SU-DHL-6 (cell line): Measurements from ENCODE around the gene IL4I1.

Experiments used
- H2AFZ ChIP-seq: fragments of 200-600 bp; sonication (generic); 2 replicates; pipeline ENCODE4 v1.6.1; 2014; ENCODE audit warnings: low read depth, mild to moderate bottlenecking, moderate library complexity, mixed read lengths, antibody characterized with exemption, low read length; ENCODE audit not compliant: severe bottlenecking
- H3F3A ChIP-seq: fragments of 200-600 bp; shearing (Covaris generic); 2 replicates; pipeline ENCODE4 v1.6.0; 2016; ENCODE audit warnings: antibody characterized with exemption, mild to moderate bottlenecking; ENCODE audit not compliant: insufficient read depth
- H3K27ac ChIP-seq: fragments of 200-600 bp; sonication (generic); 2 replicates; pipeline ENCODE4 v1.5.1; 2016; ENCODE audit warnings: low read depth, mild to moderate bottlenecking, low read length, moderate library complexity, mixed read lengths
- H3K27me3 ChIP-seq: fragments of 200-600 bp; sonication (generic), shearing (Covaris generic); 2 replicates; pipeline ENCODE4 v1.6.0; 2014; ENCODE audit warnings: mild to moderate bottlenecking, low read length
- H3K36me3 ChIP-seq: fragments of 200-600 bp; sonication (generic); 2 replicates; pipeline ENCODE4 v1.6.1; 2014; ENCODE audit warnings: mild to moderate bottlenecking, low read length, mixed read lengths
- H3K4me2 ChIP-seq: fragments of 300-600, 200-600 bp; shearing (Covaris generic), sonication (generic); 2 replicates; pipeline ENCODE4 v1.6.0; 2014; ENCODE audit warnings: low read length, low read depth, mild to moderate bottlenecking; ENCODE audit not compliant: poor library complexity, severe bottlenecking
- H3K4me3 ChIP-seq: fragments of 200-600 bp; sonication (generic); 2 replicates; pipeline ENCODE4 v1.5.1; 2014; ENCODE audit warnings: antibody characterized with exemption, low read length, mild to moderate bottlenecking, mixed read lengths; ENCODE audit not compliant: insufficient read depth, poor library complexity, severe bottlenecking
- H3K79me2 ChIP-seq: fragments of 200-600 bp; sonication (generic); 2 replicates; pipeline ENCODE4 v1.6.1; 2014; ENCODE audit warnings: mild to moderate bottlenecking, low read length, moderate library complexity; ENCODE audit not compliant: insufficient read depth
- H3K9ac ChIP-seq: fragments of 200-600 bp; sonication (generic); 2 replicates; pipeline ENCODE4 v1.7.0; 2014; ENCODE audit warnings: mild to moderate bottlenecking, low read length
- H3K9me2 ChIP-seq: fragments of 200-600 bp; sonication (generic); replicated peaks from 2 replicates; pipeline ENCODE4 v1.6.1; 2014; ENCODE audit warnings: low read length; ENCODE audit not compliant: insufficient read depth
- H3K9me3 ChIP-seq: fragments of 200-600 bp; sonication (generic); 2 replicates; pipeline ENCODE4 v1.6.1; 2014; ENCODE audit warnings: low read length, mixed read lengths; ENCODE audit not compliant: insufficient read depth
- H4K20me1 ChIP-seq: fragments of 200-600 bp; sonication (generic); 2 replicates; pipeline ENCODE4 v1.6.1; 2014; ENCODE audit warnings: low read depth, mild to moderate bottlenecking, antibody characterized with exemption, low read length, moderate library complexity, mixed read lengths
- EZH2phosphoT487 ChIP-seq: fragments of 200-600 bp; sonication (generic), shearing (Covaris generic); conservative IDR thresholded peaks from 2 replicates; pipeline ENCODE4 v1.6.1; 2018; ENCODE audit warnings: mild to moderate bottlenecking, antibody characterized with exemption, low read length, moderate library complexity, mixed read lengths
- TF ChIP-seq, protein P1 (sequence below): fragments of 200-600 bp; sonication (generic); IDR thresholded peaks from one replicate; pipeline ENCODE4 v1.5.1; 2017; ENCODE audit warnings: antibody characterized with exemption, mild to moderate bottlenecking, low read length, moderate library complexity; ENCODE audit not compliant: insufficient read depth, poor library complexity, severe bottlenecking

Gene IL4I1

DNA sequence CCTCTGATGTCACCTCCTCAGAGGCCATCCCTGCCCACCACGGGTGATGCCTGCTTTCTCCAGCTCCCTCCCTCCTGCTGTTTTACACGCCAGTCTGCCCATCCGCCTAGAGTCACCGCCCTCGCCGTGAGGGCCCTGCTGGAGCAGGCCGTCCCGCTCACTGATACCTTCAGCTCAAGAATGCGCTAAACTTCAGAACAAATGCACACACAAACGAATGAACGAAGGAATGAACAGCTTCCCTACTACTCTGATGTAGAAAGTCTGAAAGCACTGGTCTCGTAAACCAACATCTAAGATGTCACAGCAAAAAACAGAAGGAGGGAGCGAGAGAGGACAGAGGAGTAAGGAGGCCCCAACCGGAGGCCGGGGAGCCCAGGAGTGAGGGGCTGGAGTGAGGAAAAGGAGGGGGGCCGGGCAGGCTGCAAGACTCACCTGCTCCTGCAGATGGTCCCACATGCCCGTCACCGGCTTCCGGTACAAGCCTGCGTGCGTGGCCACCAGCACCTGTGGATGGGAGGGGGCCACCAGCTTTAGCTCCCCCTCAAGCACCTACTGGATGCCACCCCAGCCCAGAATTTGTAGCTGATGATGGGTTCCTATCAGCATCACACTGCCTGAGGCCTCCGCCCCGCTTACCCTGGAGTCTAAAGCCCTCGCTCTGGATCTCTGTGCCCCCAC lies 33.3 kb downstream of the IL4I1 start:
- H3K9ac ChIP-seq: no peak overlapping the region
- no peak overlapping the region for H3K4me3 ChIP-seq
- no peak overlapping the region for H3K4me2 ChIP-seq
- peaks cover 8% of the 10 kb centered on the region; the same call in 1 of the 2 replicates for H3F3A ChIP-seq
- peaks cover 24% of the 10 kb centered on the region for H3K79me2 ChIP-seq
- TF ChIP-seq, protein P1, sequence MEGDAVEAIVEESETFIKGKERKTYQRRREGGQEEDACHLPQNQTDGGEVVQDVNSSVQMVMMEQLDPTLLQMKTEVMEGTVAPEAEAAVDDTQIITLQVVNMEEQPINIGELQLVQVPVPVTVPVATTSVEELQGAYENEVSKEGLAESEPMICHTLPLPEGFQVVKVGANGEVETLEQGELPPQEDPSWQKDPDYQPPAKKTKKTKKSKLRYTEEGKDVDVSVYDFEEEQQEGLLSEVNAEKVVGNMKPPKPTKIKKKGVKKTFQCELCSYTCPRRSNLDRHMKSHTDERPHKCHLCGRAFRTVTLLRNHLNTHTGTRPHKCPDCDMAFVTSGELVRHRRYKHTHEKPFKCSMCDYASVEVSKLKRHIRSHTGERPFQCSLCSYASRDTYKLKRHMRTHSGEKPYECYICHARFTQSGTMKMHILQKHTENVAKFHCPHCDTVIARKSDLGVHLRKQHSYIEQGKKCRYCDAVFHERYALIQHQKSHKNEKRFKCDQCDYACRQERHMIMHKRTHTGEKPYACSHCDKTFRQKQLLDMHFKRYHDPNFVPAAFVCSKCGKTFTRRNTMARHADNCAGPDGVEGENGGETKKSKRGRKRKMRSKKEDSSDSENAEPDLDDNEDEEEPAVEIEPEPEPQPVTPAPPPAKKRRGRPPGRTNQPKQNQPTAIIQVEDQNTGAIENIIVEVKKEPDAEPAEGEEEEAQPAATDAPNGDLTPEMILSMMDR: no peak
- TF ChIP-seq EZH2phosphoT487: no peak
- H3K27me3 ChIP-seq: no peaks in the 10 kb centered on the region
- H3K36me3 ChIP-seq: no peaks in the 10 kb centered on the region
- no peaks in the 10 kb centered on the region for H3K9me2 ChIP-seq
- H2AFZ ChIP-seq: no peak overlapping the region
- no peak overlapping the region for H3K27ac ChIP-seq
- 0 out of 2 replicates have a peak, but pooled peaks cover 3% of the 10 kb centered on the region for H3K9me3 ChIP-seq
- no peaks in the 10 kb centered on the region for H4K20me1 ChIP-seq

DNA sequence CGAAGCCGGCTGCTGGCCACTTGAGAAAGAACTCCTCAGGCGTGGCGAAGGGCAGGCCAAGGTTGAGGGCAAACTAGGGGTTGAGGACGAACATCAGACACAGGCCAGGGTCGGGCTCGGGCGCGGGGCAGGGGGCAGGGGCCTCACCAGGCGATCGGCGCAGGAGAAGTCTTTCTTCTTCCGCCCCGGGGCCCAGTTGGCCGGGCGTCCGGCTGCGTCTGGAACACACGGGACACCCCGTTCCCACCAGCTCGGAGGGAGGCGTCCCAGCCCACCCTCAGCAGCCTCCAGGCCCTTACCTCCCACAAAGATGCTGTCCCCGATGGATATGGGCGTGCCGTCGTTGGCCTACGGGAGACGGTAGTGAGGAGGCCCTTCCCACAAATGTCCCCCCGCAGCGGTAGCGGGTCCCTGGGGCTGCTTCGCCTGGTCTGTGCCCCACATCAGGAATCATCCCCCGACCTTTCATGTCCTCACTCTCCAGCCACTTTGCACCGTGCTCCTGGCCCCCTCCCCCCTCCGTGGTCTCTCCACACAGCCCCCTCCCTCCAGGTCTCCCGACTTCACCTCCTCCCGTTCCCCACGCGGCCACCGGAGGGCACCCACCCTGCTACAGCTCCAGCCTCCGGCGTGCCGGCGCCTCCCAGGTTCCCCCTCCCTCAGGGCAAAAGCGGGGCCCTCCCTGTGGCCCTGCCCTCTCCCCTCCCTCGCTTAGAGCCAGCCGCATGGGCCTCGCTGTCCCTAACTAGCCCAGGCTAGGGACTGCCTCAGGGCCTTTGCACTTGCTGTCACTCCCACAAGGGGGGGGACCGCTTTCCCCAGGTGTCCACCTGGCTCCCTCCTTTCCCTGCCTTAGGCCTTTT lies 34.1 kb downstream of the IL4I1 start:
- Histone ChIP-seq H3K9ac (no peak overlapping the region), H4K20me1 (no peaks in the 10 kb centered on the region), H3F3A (peaks cover 2% of the 10 kb centered on the region; the same call in 1 of the 2 replicates), H3K27me3 (no peaks in the 10 kb centered on the region), H3K4me3 (no peak overlapping the region), H3K9me2 (no peaks in the 10 kb centered on the region), H3K27ac (no peak overlapping the region), H3K4me2 (no peak overlapping the region), H3K79me2 (peaks cover 24% of the 10 kb centered on the region), H2AFZ (no peak overlapping the region), H3K36me3 (no peaks in the 10 kb centered on the region), H3K9me3 (no peaks in the 10 kb centered on the region)
- TF ChIP-seq, protein P1: peak; percentile 28
- no peak for TF ChIP-seq EZH2phosphoT487

DNA sequence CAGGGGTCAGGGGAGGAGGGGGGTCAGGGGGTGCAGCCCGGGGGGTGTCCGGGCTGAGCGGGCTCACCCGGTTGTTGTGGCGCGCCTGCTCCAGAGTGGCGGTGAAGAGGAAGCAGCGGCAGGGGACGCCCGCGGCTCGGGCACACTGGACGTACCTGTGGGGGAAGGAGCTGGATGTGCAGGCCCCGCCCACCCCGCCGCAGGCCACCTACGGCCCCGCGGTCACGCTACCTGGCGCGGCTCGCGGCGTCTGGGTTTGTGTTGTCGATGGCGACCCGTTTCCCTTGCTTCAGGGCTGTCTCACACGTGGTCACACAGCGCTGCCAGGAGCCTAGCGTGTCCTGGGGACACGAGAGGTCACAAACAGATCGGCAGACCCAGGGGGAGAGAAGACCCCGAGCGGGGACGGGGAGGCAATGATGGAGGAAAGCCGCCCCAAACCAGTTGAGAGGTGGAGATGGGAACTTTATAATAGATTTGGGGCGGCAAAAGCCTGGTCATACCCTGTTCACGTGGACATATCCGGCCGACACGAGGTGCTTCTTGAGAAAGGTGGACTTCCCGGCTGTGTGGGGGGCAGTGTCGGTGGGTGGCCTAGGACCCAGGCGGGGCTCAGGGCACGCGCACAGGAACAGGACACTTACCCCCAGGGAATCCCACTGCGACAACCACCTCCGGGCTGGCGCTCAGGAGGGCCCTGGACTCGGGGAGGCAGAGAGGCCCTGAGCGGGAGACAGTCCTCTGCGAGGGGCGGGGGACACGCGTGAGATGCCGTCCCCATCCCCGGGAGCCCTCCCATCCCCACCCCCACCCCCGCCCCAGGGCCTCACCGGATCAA lies 34.9 kb downstream of the IL4I1 start:
- no peak overlapping the region for H3K9ac ChIP-seq
- no peak overlapping the region for H3K4me3 ChIP-seq
- H3K9me3 ChIP-seq: no peaks in the 10 kb centered on the region
- H3K9me2 ChIP-seq: no peaks in the 10 kb centered on the region
- TF ChIP-seq EZH2phosphoT487: no peak
- TF ChIP-seq, protein P1: no peak
- peaks cover 23% of the 10 kb centered on the region for H3K79me2 ChIP-seq
- H2AFZ ChIP-seq: no peak overlapping the region
- H4K20me1 ChIP-seq: no peaks in the 10 kb centered on the region
- no peak overlapping the region for H3K4me2 ChIP-seq
- no peak overlapping the region for H3K27ac ChIP-seq
- H3F3A ChIP-seq: no peaks in the 10 kb centered on the region
- H3K36me3 ChIP-seq: no peaks in the 10 kb centered on the region
- H3K27me3 ChIP-seq: no peaks in the 10 kb centered on the region
